Natural killer cell (primary cell): ENCODE data around the gene SLC35G1. TPM values are rescaled to one million over a fixed set of nuclear protein-coding genes. Genes with fewer than 3 reads are reported as not detected.

Experiments
- ATAC-seq, 3 donors: fragments of 150-1000 bp in 2 of 3; fragments of 200-7000 bp in 1 of 3; cut with Tn5 transposase; 1 replicate in 1 of 3; 2 replicates in 2 of 3; pipeline ENCODE4 v1.10.0; 2021; ENCODE audit warnings: mild to moderate bottlenecking in 2 of 3, moderate library complexity in 2 of 3
- DNase-seq, 2 donors: peaks; one replicate each; pipeline versions ENCODE4 v3.0.0 to v3.0.0-alpha.2; 2013 to 2021; ENCODE audit warnings: mixed read lengths in 1 of 2
- H3K27ac ChIP-seq: one replicate; pipeline ENCODE4 v1.5.1; 2013; ENCODE audit warnings: mild to moderate bottlenecking, low read length
- H3K27me3 ChIP-seq: one replicate; pipeline ENCODE4 v1.6.1; 2013; ENCODE audit warnings: low read length; ENCODE audit not compliant: control insufficient read depth, insufficient read depth
- H3K36me3 ChIP-seq: one replicate; pipeline ENCODE4 v1.6.1; 2013; ENCODE audit warnings: low read length; ENCODE audit not compliant: control insufficient read depth, insufficient read depth
- H3K4me1 ChIP-seq: one replicate; pipeline ENCODE4 v1.6.1; 2013; ENCODE audit warnings: low read length; ENCODE audit not compliant: control insufficient read depth, insufficient read depth
- H3K4me3 ChIP-seq: one replicate; pipeline ENCODE4 v1.5.1; 2013; ENCODE audit warnings: low read length
- H3K9me3 ChIP-seq: one replicate; pipeline ENCODE4 v1.6.1; 2013; ENCODE audit warnings: low read length; ENCODE audit not compliant: control insufficient read depth, insufficient read depth
- H3K27ac Mint-ChIP-seq, 2 donors: one replicate each; pipeline ENCODE4 v1.8.0; 2022; ENCODE audit warnings: mild to moderate bottlenecking in 2 of 2, mixed read lengths in 2 of 2, moderate library complexity in 1 of 2
- H3K27me3 Mint-ChIP-seq, 2 donors: one replicate each; pipeline ENCODE4 v1.8.0; 2022; ENCODE audit warnings: low read depth in 2 of 2, mixed read lengths in 2 of 2
- H3K36me3 Mint-ChIP-seq: one replicate; pipeline ENCODE4 v1.8.0; 2022; ENCODE audit warnings: mixed read lengths
- H3K4me1 Mint-ChIP-seq, 2 donors: one replicate each; pipeline ENCODE4 v1.8.0; 2022; ENCODE audit warnings: mixed read lengths in 2 of 2
- H3K4me3 Mint-ChIP-seq: one replicate; pipeline ENCODE4 v1.8.0; 2022; ENCODE audit warnings: mild to moderate bottlenecking, moderate library complexity, mixed read lengths
- H3K9me3 Mint-ChIP-seq, 2 donors: one replicate each; pipeline ENCODE4 v1.8.0; 2022; ENCODE audit warnings: mixed read lengths in 2 of 2
- CTCF ChIP-seq: fragments of 200-600 bp; IDR thresholded peaks from one replicate; pipeline ENCODE4 v1.8.0; 2022; ENCODE audit warnings: antibody characterized with exemption
- WGBS: methylation state at CpG from one replicate; pipeline ENCODE4 v1.1.7; 2013; ENCODE audit warnings: missing lambda C conversion rate; ENCODE audit not compliant: insufficient coverage; 5-methylcytosine and 5-hydroxymethylcytosine counted together
- intact Hi-C: fragments of 100-400 bp; cut with micrococcal nuclease; formaldehyde crosslinking; loops from one replicate; pipeline ENCODE4 v1.14.2; 2022
- total RNA-seq, 4 donors: library from RNA; stranded (reverse); fragments of 120-200 nt in 1 of 4; gene quantifications; one replicate each; pipeline versions ENCODE4 v1.2.3 to v1.2.4, GENCODE V29; 2013 to 2022

Gene SLC35G1
- total RNA-seq, 3 donors from 2014 or later (not counting 1 experiment from before 2014, with no cell fraction given) = 0.99 to 1.3 (median 1.1) TPM

DNA sequence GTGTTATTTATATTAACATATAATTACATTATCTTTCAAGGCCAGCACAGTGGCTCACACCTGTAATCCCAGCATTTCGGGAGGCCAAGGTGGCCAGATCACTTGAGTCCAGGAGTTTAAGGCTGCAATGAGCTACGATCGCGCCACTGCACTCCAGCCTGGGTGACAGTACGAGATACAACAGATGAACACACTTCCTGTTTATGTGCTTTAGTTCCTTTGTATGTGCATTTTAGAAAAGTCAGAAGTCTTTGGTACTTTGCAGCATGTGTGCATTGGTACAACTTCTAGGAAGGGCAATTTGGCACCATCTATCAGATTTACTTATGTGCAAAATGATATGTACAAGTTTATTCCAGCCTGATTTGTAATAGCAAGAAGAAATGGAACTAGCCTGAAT, 13.3 kb downstream of the SLC35G1 start:
- DNase-seq (peak in 1 of 2 donors; percentile 23), ATAC-seq (no peak)
- Mint-ChIP-seq H3K4me1 (peaks cover 0 to 4% of the 10 kb centered on the region in 2 donors), H3K27ac (no peak overlapping the region), H3K36me3 (no peaks in the 10 kb centered on the region), H3K4me3 (no peak overlapping the region), H3K9me3 (no peaks in the 10 kb centered on the region), H3K27me3 (no peaks in the 10 kb centered on the region)
- Histone ChIP-seq H3K4me1 (no peaks in the 10 kb centered on the region), H3K27me3 (no peaks in the 10 kb centered on the region), H3K27ac (no peak overlapping the region), H3K4me3 (no peak overlapping the region), H3K9me3 (no peaks in the 10 kb centered on the region), H3K36me3 (no peaks in the 10 kb centered on the region)
- TF ChIP-seq CTCF = no peak
- WGBS = 80% methylated on average over 5 of the region's 5 CpGs
- intact Hi-C loops = no loop called here

GRCh38 chr10:93911866-93912265, 18.1 kb downstream of the SLC35G1 start:
- Histone ChIP-seq H3K27me3 (no peaks in the 10 kb centered on the region), H3K9me3 (no peaks in the 10 kb centered on the region), H3K36me3 (no peaks in the 10 kb centered on the region), H3K4me3 (no peak overlapping the region), H3K4me1 (no peaks in the 10 kb centered on the region), H3K27ac (no peak overlapping the region)
- DNase-seq (no peak), ATAC-seq (no peak)
- 63% methylated on average over 6 of the region's 6 CpGs for WGBS
- Mint-ChIP-seq H3K36me3 (no peaks in the 10 kb centered on the region), H3K4me3 (no peak overlapping the region), H3K4me1 (no peaks in the 10 kb centered on the region), H3K9me3 (no peaks in the 10 kb centered on the region), H3K27ac (no peak overlapping the region), H3K27me3 (no peaks in the 10 kb centered on the region)
- intact Hi-C loops = no loop called here
- TF ChIP-seq CTCF = no peak

GRCh38 chr10:93912444-93912843, 18.7 kb downstream of the SLC35G1 start:
- Mint-ChIP-seq H3K9me3 (no peaks in the 10 kb centered on the region), H3K4me1 (no peaks in the 10 kb centered on the region), H3K4me3 (no peak overlapping the region), H3K27me3 (no peaks in the 10 kb centered on the region), H3K27ac (no peak overlapping the region), H3K36me3 (no peaks in the 10 kb centered on the region)
- H3K36me3 ChIP-seq = no peaks in the 10 kb centered on the region
- H3K9me3 ChIP-seq = no peaks in the 10 kb centered on the region
- intact Hi-C loops = no loop called here
- no peaks in the 10 kb centered on the region for H3K4me1 ChIP-seq
- no peak overlapping the region for H3K4me3 ChIP-seq
- H3K27ac ChIP-seq = no peak overlapping the region
- no peak for TF ChIP-seq CTCF
- ATAC-seq (no peak), DNase-seq (no peak)
- no peaks in the 10 kb centered on the region for H3K27me3 ChIP-seq
- 95% methylated on average over 2 of the region's 2 CpGs for whole genome bisulfite sequencing

DNA sequence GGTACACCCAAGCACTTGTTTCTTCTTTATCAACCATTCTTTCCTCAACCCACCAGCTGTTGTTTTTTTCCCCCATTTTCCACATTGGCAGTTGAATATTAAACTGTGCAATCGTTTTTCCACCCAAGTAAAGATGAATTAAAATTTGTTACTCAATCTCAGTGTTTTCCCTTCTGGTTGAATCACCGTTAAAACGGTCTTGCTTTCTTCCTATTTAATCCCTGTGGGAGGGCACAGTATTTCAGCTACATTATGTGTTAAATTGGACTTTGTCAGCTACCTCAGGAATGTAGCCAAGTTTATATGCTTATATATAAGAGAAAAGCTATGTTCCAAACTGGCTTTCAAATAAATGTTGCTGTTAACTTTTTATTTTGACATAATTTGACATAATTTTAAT, 19.9 kb downstream of the SLC35G1 start:
- H3K4me1 Mint-ChIP-seq = no peaks in the 10 kb centered on the region

More for the DNA sequence above, 19.9 kb downstream of the SLC35G1 start:
- Mint-ChIP-seq H3K36me3 (no peaks in the 10 kb centered on the region), H3K9me3 (no peaks in the 10 kb centered on the region), H3K27ac (no peak overlapping the region), H3K27me3 (no peaks in the 10 kb centered on the region), H3K4me3 (no peak overlapping the region)
- H3K36me3 ChIP-seq = no peaks in the 10 kb centered on the region
- no peak for ATAC-seq
- H3K4me3 ChIP-seq = no peak overlapping the region
- intact Hi-C loops = no loop called here
- H3K27ac ChIP-seq = no peak overlapping the region
- no peaks in the 10 kb centered on the region for H3K4me1 ChIP-seq
- no peaks in the 10 kb centered on the region for H3K27me3 ChIP-seq
- no peak for DNase-seq
- no peaks in the 10 kb centered on the region for H3K9me3 ChIP-seq
- 97% methylated on average over 3 of the region's 3 CpGs for WGBS
- TF ChIP-seq CTCF = no peak
